AG04449 (cell line): ENCODE results near the gene FXYD3.

Source experiments
- CTCF ChIA-PET: fragments of 350-600 bp; formaldehyde crosslinking; extraction: SDS; loops from one replicate; lab custom pipeline; 2021; ENCODE audit warnings: antibody characterized with exemption; lab: Yijun Ruan, JAX
- POLR2A ChIA-PET: fragments of 400-600, 350-600 bp; formaldehyde crosslinking; extraction: SDS; loops from one replicate; lab custom pipeline; 2020; ENCODE audit warnings: antibody characterized with exemption, inconsistent platforms; lab: Yijun Ruan, JAX
- DNase-seq: peaks from one replicate; pipeline ENCODE4 v3.0.0-alpha.2; 2010; ENCODE audit warnings: low read depth, low spot score
- H3K4me3 ChIP-seq: 2 replicates; pipeline ENCODE4 v1.5.1; 2011; ENCODE audit warnings: low read depth, mild to moderate bottlenecking, control low read depth, low read length
- CTCF ChIP-seq: IDR thresholded peaks from one replicate; pipeline ENCODE4 v1.5.1; 2011; ENCODE audit warnings: mild to moderate bottlenecking, moderate library complexity, low read length, control low read depth, inconsistent platforms; ENCODE audit not compliant: insufficient read depth; ENCODE audit errors: missing control alignments

Gene FXYD3

DNA sequence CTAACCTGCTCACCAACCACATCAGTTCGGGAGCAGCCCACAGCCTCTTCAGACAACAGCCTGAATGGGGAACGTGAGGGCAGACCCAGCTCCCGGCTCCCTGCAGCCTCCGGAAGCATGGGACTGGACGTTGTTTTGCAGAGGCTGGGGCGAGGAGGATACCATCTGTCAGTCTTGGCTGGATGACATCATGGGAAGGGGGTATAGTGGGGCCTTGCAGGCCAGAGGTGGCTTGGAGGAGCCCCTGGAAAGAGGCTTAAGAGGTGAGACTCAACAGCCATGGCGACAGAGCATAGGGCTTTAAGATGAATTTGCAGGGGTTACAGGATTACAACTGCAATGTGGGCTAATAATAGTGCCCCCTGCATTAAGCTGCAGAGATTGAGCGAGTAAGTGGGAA lies 1.5 kb downstream of the FXYD3 start:
- no peak for TF ChIP-seq CTCF
- ChIA-PET CTCF (interaction anchor here (1.4 to 6.9 kb wide), 13 partner anchors 10 to 145 kb away, joined by 3 to 78 read pairs (median 7); partner anchors contain the start of genes FXYD1 and LGI4), POLR2A (no interaction called here)
- no peak overlapping the region for H3K4me3 ChIP-seq
- DNase-seq, result no peak

- TF ChIP-seq CTCF, result no peak
- POLR2A ChIA-PET, result no interaction called here
- H3K4me3 ChIP-seq, result no peak overlapping the region
- no peak for DNase-seq
- CTCF ChIA-PET, result interaction anchor here (0.7 to 6.9 kb wide), 9 partner anchors 9 to 146 kb away, joined by 3 to 78 read pairs (median 5); partner anchors contain the start of genes FXYD1 and LGI4
Observed at GRCh38 chr19:35117799-35118198, 2.2 kb downstream of the FXYD3 start.

GRCh38 chr19:35118268-35119020 lies 2.8 kb downstream of the FXYD3 start:
- no peak overlapping the region for H3K4me3 ChIP-seq
- POLR2A ChIA-PET, result no interaction called here
- no peak for TF ChIP-seq CTCF
- no peak for DNase-seq
- CTCF ChIA-PET, result interaction anchor here (0.7 to 6.9 kb wide), 10 partner anchors 8 to 147 kb away, joined by 3 to 78 read pairs (median 4); partner anchors contain the start of genes FXYD1, FXYD5 and LGI4

GRCh38 chr19:35119091-35119490 lies 3.5 kb downstream of the FXYD3 start:
- CTCF ChIA-PET, result interaction anchor here (0.7 to 6.9 kb wide), 8 partner anchors 8 to 75 kb away, joined by 3 to 78 read pairs (median 4); partner anchors contain the start of genes FXYD1, FXYD5 and LGI4
- no peak for TF ChIP-seq CTCF
- H3K4me3 ChIP-seq, result no peak overlapping the region
- POLR2A ChIA-PET, result no interaction called here
- no peak for DNase-seq

DNA sequence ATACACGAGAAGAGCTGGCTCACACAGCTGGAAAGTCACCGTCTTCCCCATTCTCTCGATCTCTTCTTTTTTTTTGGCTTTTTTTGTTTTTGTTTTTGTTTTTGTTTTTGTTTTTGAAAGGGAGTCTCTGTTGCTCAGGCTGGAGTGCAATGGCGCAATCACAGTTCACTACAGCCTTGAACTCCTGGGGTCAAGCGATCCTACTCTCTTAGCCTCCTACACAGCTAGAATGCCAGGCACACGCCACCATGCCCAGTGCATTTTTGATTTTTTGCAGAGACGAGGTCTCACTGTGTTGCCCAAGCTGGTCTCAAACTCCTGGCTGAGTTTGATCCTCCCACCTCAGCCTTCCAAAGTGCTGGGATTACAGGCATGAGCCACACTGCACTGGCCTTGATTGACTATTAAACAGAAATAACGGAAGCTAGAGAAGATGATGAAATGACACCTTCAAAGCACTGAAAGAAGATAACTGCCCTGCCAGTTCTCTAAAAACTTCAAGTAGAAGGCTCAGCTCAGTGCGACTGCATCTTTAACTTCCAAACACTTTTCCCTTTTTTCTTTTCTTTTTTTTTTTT lies 4.0 kb downstream of the FXYD3 start:
- ChIA-PET CTCF (interaction anchor here (0.7 to 6.9 kb wide), 8 partner anchors 9 to 75 kb away, joined by 3 to 78 read pairs (median 4); partner anchors contain the start of genes FXYD1, FXYD5 and LGI4), POLR2A (no interaction called here)
- no peak for DNase-seq
- H3K4me3 ChIP-seq, result no peak overlapping the region
- no peak for TF ChIP-seq CTCF

DNA sequence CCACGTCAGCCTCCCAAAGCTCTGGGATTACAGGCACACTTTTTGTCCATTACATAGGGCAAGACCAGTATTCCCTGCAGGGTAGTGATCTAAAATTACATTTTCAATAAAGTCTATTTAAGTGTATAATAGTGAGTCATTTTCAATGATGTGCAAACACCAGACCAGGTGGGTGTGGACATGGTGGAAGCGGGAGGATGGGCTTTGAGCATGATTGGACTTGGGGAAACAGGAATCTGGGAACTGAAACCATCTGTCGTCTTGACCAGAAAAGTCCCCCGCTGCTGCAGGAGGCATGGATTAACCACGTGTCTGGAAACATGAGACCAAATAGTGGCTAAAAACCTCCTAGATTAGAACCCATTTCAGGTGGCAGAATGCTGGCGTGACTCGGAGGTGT lies 4.9 kb downstream of the FXYD3 start:
- POLR2A ChIA-PET, result no interaction called here
- TF ChIP-seq CTCF, result no peak
- CTCF ChIA-PET, result interaction anchor here (1.1 to 6.9 kb wide), 5 partner anchors 10 to 76 kb away, joined by 3 to 78 read pairs (median 5); partner anchors contain the start of genes FXYD1, FXYD5 and LGI4
- no peak overlapping the region for H3K4me3 ChIP-seq
- peak; percentile 36 for DNase-seq
